Measurements from ENCODE around the gene SLC29A1. TPM values are rescaled to one million over a fixed set of nuclear protein-coding genes. Genes with fewer than 3 reads are reported as not detected.

Gene SLC29A1
- total and polyA plus RNA-seq, 2 experiments from 2014 or later = 23.3 to 30.8 TPM

GRCh38 chr6:44262467-44263353 is 39.3 kb downstream of the SLC29A1 start:
- Histone ChIP-seq H4K20me1 (ENCODE audit: insufficient read depth, poor library complexity, severe bottlenecking) (peaks cover 10% of the 10 kb centered on the region), H3K4me1 (ENCODE audit: insufficient read depth) (peaks cover 23% of the 10 kb centered on the region), H3K79me2 (peaks cover 27% of the 10 kb centered on the region), H3K27ac (peak overlapping the region; percentile 34), H2AFZ (no peak overlapping the region), H3K4me2 (peak overlapping the region; percentile 98), H3K4me3 (no peak overlapping the region), H3K36me3 (replicated peaks; ENCODE audit: insufficient read depth, low read depth) (no peaks in the 10 kb centered on the region), H3K9me2 (replicated peaks; ENCODE audit: insufficient read depth) (no peaks in the 10 kb centered on the region), H3K27me3 (no peaks in the 10 kb centered on the region), H3K9me3 (ENCODE audit: low read depth) (no peaks in the 10 kb centered on the region)
- 78% methylated on average over 7 of the region's 7 CpGs for WGBS (ENCODE audit: low lambda C conversion rate, missing lambda C conversion rate)
- TF ChIP-seq EZH2phosphoT487 (IDR thresholded peaks at IDR 0.05; ENCODE audit: low read depth, severe bottlenecking, unreplicated experiment) (no peak), EZH2 (IDR thresholded peaks at IDR 0.05; ENCODE audit: borderline replicate concordance) (no peak), CTCF (IDR thresholded peaks at IDR 0.05; ENCODE audit: poor library complexity) (no peak)
- DNase-seq (ENCODE audit: low spot score) = no peak

- Histone ChIP-seq H3K27me3 (peaks cover 4% of the 10 kb centered on the region), H3K4me3 (peak overlapping the region; percentile 77), H3K4me1 (ENCODE audit: insufficient read depth) (peaks cover 23% of the 10 kb centered on the region), H3K36me3 (replicated peaks; ENCODE audit: insufficient read depth, low read depth) (no peaks in the 10 kb centered on the region), H3K9me2 (replicated peaks; ENCODE audit: insufficient read depth) (no peaks in the 10 kb centered on the region), H4K20me1 (ENCODE audit: insufficient read depth, poor library complexity, severe bottlenecking) (peaks cover 10% of the 10 kb centered on the region), H3K27ac (peak overlapping the region; percentile 93), H3K79me2 (peaks cover 27% of the 10 kb centered on the region), H3K4me2 (peak overlapping the region; percentile 98), H3K9me3 (ENCODE audit: low read depth) (no peaks in the 10 kb centered on the region), H2AFZ (no peak overlapping the region)
- WGBS (ENCODE audit: low lambda C conversion rate, missing lambda C conversion rate) = 63% methylated on average over 8 of the region's 9 CpGs
- DNase-seq (ENCODE audit: low spot score) = peak; percentile 69
- no peak for TF ChIP-seq EZH2phosphoT487 (IDR thresholded peaks at IDR 0.05; ENCODE audit: low read depth, severe bottlenecking, unreplicated experiment)
- TF ChIP-seq EZH2 (IDR thresholded peaks at IDR 0.05; ENCODE audit: borderline replicate concordance) = no peak
- TF ChIP-seq CTCF (IDR thresholded peaks at IDR 0.05; ENCODE audit: poor library complexity) = no peak
Measured at GRCh38 chr6:44263354-44264100, 40.1 kb downstream of the SLC29A1 start.

- H3K27ac ChIP-seq = peak overlapping the region; percentile 93
- peak overlapping the region; percentile 56 for H2AFZ ChIP-seq
- H3K4me1 ChIP-seq (ENCODE audit: insufficient read depth) = peaks cover 23% of the 10 kb centered on the region
- peak overlapping the region; percentile 98 for H3K4me2 ChIP-seq
- H3K4me3 ChIP-seq = peak overlapping the region; percentile 77
- no peaks in the 10 kb centered on the region for H3K9me2 ChIP-seq (replicated peaks; ENCODE audit: insufficient read depth)
- 17% methylated on average over 13 of the region's 13 CpGs for WGBS (ENCODE audit: low lambda C conversion rate, missing lambda C conversion rate)
- DNase-seq (ENCODE audit: low spot score) = no peak
- no peaks in the 10 kb centered on the region for H3K9me3 ChIP-seq (ENCODE audit: low read depth)
- peaks cover 10% of the 10 kb centered on the region for H4K20me1 ChIP-seq (ENCODE audit: insufficient read depth, poor library complexity, severe bottlenecking)
- no peaks in the 10 kb centered on the region for H3K36me3 ChIP-seq (replicated peaks; ENCODE audit: insufficient read depth, low read depth)
- peaks cover 12% of the 10 kb centered on the region for H3K27me3 ChIP-seq
- TF ChIP-seq EZH2phosphoT487 (IDR thresholded peaks at IDR 0.05; ENCODE audit: low read depth, severe bottlenecking, unreplicated experiment) (no peak), EZH2 (IDR thresholded peaks at IDR 0.05; ENCODE audit: borderline replicate concordance) (no peak), CTCF (IDR thresholded peaks at IDR 0.05; ENCODE audit: poor library complexity) (no peak)
- peaks cover 27% of the 10 kb centered on the region for H3K79me2 ChIP-seq
Measured at GRCh38 chr6:44264154-44265006, 41.0 kb downstream of the SLC29A1 start.
